ENCODE results near the gene TBX19.

Gene TBX19

DNA sequence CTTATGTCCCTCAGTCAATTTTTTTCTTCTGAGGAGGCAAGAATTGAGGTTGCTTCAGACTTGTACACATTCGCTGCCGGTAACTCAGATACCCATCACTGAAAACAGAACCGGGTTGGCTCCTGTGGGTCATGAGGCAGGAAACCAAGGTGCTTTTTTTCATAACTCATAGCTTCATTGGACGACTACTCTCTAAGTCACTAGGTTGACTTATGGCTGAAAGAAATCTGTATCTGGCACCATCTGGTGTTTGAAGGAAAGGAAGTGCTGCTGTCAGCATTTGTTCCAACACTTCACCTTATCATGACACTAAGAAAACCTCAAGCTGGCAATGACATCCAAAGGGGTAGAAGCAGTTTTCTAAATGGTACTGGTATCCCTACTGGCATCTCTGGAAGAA lies 82.3 kb downstream of the TBX19 start:
- DNase-seq = no peak
